K562 (cell line): ENCODE data around the gene ACSL5. TPM values are rescaled to one million over a fixed set of nuclear protein-coding genes. Genes with fewer than 3 reads are reported as not detected.

Experiments used
- ELF1 ChIP-seq: fragments of 200-800 bp; sonication (Bioruptor generic); IDR thresholded peaks from 2 replicates; pipeline ENCODE4 v1.6.1; 2016; ENCODE audit warnings: missing genetic modification characterization, missing compliant biosample characterization
- FOXM1 ChIP-seq, 2 experiments: fragments of 450-650 bp in 1 of 2; sonication (generic) in 1 of 2; formaldehyde crosslinking in 1 of 2; IDR thresholded peaks; 2 replicates each; pipeline versions ENCODE4 v1.6.1 to v1.9.0; 2017 to 2022; ENCODE audit warnings: low read depth in 2 of 2, mild to moderate bottlenecking in 2 of 2, missing genetic modification reagents in 1 of 2, moderate library complexity in 1 of 2
- REST ChIP-seq, 2 experiments: fragments of 450-650 bp; formaldehyde crosslinking in 1 of 2; IDR thresholded peaks; 2 replicates each; pipeline versions ENCODE4 v1.4.0 to v1.6.1; 2014 to 2020; ENCODE audit warnings: mild to moderate bottlenecking in 2 of 2, borderline replicate concordance in 1 of 2, low read depth in 1 of 2
- ZNF436 ChIP-seq: fragments of 250-450, 450-650 bp; sonication (Bioruptor Pico); formaldehyde crosslinking; IDR thresholded peaks from 2 replicates; pipeline ENCODE4 v1.7.0; 2020; ENCODE audit warnings: mild to moderate bottlenecking
- polyA plus RNA-seq, 8 experiments: library from polyadenylated mRNA; depleted of rRNA in 4 of 8; stranded (reverse) in 5 of 8; unstranded in 3 of 8; fragments of >200 nt; fragmentation: Nextera tagmentation in 2 of 8; fragmentation: Illumina TruSeq in 1 of 8; extraction: Ambion mirVana in 2 of 8; extraction: Trizol in 1 of 8; gene quantifications; 2 replicates each; pipeline versions ENCODE4 v1.2.1 to v1.2.3, GENCODE V29; 2011 to 2014; ENCODE audit warnings: inconsistent platforms in 1 of 8, missing spikeins in 1 of 8
- total RNA-seq, 7 experiments: library from RNA; depleted of rRNA in 6 of 7; stranded (reverse); fragments of >200 nt in 6 of 7; fragmentation: Illumina TruSeq in 2 of 7; extraction: Trizol in 2 of 7; gene quantifications; 2 replicates each; pipeline versions ENCODE4 v1.2.1 to v1.2.3, GENCODE V29; 2011 to 2021; ENCODE audit warnings: low replicate concordance in 1 of 7
- TF ChIP-seq, protein P1 (sequence below): sonication (generic); formaldehyde crosslinking; IDR thresholded peaks from 2 replicates; pipeline ENCODE4 v1.8.0; 2022; ENCODE audit warnings: missing genetic modification reagents, mild to moderate bottlenecking, moderate library complexity, borderline replicate concordance

ACSL5 gene
- total and polyA plus RNA-seq, 9 of the 15 experiments (the other 6 are each of a cell fraction or from before 2014, with no cell fraction given): 0.19 to 1.4 (median 0.55) TPM

DNA sequence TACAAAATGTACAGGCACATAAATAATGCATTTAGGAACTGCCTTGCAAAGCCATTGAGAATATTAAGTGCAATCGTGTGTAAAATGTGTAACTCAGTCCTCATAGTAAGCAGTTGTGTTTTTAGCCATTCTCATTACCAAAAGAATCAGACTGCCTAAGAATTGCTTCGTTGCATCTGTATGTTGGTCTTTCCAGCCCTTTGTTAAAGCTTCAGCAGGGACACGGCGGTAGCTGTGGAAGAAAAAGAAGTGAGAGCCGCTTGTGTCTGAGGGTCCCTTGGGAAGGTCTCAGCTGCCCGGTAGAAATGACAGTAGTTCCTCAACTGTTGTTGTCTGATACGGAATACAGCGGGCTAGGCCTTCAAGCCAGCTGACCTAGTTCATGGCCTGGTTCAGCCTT, 22.8 kb upstream of the ACSL5 start (continued):
- no peak for TF ChIP-seq REST (IDR thresholded peaks at IDR 0.05; ENCODE audit: borderline replicate concordance)
- no peak for TF ChIP-seq REST (CRISPR knock-in tag; IDR thresholded peaks at IDR 0.05; ENCODE audit: low read depth)
- no peak for TF ChIP-seq ELF1 (tag)
- TF ChIP-seq, protein P1, sequence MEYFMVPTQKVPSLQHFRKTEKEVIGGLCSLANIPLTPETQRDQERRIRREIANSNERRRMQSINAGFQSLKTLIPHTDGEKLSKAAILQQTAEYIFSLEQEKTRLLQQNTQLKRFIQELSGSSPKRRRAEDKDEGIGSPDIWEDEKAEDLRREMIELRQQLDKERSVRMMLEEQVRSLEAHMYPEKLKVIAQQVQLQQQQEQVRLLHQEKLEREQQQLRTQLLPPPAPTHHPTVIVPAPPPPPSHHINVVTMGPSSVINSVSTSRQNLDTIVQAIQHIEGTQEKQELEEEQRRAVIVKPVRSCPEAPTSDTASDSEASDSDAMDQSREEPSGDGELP: no peak
- no peak for TF ChIP-seq ZNF436 (CRISPR knock-in tag)
- TF ChIP-seq FOXM1 (IDR thresholded peaks at IDR 0.05; ENCODE audit: low read depth): no peak
- TF ChIP-seq FOXM1 (CRISPR knock-in tag; IDR thresholded peaks at IDR 0.05; ENCODE audit: low read depth): no peak
